GM03348 (cell line): ENCODE data around the gene FGF14.

Experiments used
- DNase-seq: peaks from one replicate; pipeline ENCODE4 v3.0.0; 2012; ENCODE audit warnings: low spot score

The FGF14 gene

GRCh38 chr13:102310691-102311418 lies 91.0 kb downstream of the FGF14 start:
- DNase-seq, result no peak

DNA sequence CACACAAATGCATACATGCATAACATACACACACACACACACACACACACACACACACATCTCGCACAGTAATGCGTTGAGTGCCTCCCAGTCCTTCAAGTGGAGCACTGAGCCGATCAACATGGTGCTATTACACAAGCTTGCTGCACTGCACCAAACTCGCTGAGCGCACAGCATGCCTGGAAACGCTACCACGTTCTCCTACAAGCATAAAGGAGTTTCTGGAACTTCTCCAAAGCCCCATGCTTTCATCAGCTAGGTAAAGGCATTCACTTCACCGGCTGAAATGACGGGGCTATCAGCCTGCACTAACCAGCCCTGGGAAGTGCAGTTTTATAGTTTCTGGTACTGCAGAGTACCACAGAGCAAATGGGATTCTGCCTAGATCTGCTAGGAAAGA lies 92.7 kb downstream of the FGF14 start:
- DNase-seq, result no peak

GRCh38 chr13:102302534-102302933 lies 99.3 kb downstream of the FGF14 start:
- DNase-seq, result no peak

DNA sequence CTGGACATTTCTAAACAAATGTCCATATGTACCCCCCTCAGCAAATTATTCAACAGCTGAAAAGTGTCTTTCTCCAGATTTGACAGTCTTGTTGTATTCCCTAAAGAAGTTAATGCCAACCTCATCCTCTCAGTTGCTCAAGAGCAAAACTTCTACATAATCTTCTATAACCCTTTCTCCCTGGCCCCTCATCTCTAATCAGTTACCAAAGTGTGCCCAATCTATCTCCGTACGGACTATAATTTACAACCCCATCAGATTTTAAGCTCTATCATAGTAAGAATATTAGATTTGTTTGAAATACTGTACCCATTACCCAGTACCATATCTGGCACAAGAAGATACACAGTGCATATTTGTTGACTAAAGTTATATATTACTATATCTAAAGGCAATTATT lies 101.5 kb downstream of the FGF14 start:
- DNase-seq, result no peak

DNA sequence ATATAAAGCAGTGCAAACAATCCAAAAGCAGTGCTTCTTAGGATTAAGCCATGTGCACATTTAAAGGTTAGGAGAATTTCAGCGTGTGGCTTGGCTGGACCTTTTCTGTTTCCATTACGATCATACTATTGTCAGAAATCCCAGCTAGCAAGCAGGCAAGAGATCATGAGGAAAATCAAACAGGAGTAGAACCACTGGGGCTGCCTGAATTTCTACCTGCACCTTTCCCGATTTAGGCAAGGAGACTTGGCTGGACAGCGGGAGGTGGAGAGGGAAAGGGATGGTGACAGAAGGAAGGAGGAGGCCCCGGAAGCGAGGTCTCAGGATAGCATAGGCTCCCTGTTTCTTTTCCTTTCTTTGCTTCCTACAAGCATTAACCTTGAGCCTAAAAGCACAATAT lies 102.5 kb downstream of the FGF14 start:
- DNase-seq, result no peak

DNA sequence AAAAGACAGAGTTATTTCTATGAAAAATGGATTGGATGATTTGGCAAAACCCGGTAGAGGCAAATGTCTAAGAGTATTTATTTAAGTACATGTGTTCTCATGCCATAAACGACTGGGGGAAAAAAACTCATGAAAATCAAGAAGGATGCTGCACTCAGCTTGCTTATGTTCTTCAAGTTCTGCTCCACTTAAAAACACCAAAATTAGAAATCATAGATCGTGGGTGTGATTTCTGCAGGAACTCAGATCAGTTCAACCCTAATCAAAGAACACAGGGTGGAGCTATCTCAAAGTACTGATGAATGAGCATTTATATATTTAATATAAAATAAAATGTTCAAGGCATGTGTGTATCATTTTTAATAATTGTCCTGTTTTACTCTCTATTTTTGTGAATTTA lies 103.8 kb downstream of the FGF14 start:
- no peak for DNase-seq

- DNase-seq, result no peak
Measured at GRCh38 chr13:102295316-102296048, 106.4 kb downstream of the FGF14 start.

DNA sequence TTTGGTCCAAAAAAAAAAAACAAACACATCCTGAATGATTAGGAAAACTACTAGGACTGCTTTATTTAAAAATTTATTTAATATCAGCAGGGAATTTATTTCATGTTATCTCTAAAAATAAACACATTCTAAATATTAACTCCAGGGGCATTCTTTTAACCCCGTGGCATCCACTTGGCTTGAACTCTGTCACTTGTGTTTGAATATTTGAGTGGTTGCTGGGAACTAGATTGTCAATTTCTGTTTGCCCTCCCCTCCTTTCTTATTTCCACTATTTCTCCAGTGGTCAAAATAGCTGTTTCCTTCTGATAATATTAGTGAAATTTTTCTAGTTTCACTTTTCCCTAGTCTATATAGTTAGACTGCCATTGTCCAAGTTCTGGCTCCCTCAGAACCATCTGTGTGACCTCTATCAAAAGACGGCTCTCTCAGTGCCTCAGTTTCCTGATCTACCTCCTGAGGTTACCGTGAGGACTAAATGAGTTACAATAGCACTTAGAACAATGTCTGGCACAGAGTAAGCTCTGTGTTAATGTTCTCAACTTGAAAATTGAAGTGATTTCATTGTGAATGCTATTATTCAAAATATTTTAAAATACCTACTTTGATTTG lies 107.3 kb downstream of the FGF14 start:
- no peak for DNase-seq

- DNase-seq, result no peak
Measured at GRCh38 chr13:102293723-102294122, 108.1 kb downstream of the FGF14 start.

DNA sequence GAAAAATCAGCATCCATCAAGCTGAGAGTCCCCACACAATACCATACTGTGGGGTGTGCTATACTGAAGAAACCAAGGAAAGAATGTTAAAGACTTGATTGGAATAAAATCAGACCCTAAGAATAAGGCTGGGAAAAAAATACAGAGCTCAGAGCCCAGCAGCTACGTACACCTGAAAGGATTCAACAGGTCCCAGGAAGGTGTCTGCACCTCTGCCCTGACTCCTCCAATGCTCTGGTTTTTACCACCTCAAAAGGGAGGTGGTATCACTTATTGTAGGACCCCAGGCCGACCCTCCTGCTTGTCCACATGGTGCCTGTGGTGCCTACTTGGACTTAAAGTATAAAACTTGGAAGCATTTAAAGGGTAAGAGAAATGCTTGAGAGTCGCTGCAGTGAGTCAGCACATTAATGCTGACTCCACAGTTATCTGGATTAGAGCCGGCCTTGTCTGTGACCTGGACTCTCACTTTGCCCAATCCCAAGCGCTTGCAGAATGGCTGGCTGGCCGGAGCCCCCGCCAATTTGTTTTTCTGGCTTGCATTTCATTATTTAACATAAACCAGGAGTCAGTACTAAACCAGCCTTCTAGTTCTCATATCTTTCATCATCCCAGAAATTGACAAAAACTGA lies 110.1 kb downstream of the FGF14 start:
- DNase-seq, result no peak

GRCh38 chr13:102289606-102290005 lies 112.2 kb downstream of the FGF14 start:
- DNase-seq, result no peak

DNA sequence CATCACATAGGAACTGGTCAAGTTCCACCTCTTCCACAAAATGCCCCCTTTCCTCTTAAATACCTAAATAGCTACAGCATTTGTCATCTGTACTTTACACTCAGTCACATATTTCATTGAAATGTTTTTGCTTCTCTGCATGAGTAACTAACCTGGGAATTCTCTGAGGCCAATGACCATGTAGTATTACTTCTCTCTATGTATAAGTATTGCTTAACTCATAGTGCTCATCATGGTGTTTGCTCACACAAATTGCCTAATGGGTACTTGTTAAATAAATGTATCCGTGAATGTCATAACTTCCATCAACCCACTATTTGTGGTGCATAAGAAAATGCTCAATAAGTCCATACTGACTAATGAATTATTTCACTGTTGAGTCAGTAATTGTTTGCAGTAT lies 115.5 kb downstream of the FGF14 start:
- DNase-seq, result peak; percentile 9

GRCh38 chr13:102280366-102280765 lies 121.5 kb downstream of the FGF14 start:
- DNase-seq, result no peak

GRCh38 chr13:102277286-102277685 lies 124.6 kb downstream of the FGF14 start:
- DNase-seq, result no peak

DNA sequence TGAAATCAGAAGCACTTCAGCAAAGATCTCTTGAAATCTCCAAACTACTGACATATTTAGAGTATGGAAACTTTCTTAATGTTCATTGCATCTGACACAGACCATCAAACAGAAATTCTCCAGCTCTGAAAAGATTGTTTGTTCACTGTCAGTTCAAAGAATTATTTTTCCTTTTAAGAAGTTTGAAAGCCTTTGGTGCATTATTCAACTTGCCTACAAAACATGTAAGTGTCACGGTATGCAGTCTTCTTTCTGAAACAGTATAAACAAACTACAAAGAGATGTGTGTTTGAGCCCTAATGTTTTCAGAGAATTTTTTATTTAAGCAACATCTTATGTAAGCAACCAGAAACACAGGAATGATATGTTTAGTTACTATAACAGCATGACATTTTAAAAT lies 125.4 kb downstream of the FGF14 start:
- no peak for DNase-seq

DNA sequence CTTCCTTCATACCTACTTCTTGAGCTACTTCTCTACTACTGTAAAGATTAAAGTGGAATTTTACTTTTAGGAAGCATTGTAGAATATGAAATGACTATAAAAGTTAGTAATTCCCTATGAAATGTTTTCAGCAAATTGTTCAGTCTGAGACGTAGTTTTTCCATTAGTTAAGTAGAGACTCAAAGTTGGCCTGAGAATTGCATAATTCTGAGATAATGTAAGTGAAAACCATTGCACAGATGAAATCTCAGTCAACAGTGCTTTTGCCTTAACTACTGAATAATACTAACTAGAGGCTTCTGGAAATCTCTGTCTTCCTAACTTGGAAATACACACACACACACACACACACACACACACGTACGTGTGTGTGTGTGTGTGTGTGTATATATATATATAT lies 125.9 kb downstream of the FGF14 start:
- no peak for DNase-seq

DNA sequence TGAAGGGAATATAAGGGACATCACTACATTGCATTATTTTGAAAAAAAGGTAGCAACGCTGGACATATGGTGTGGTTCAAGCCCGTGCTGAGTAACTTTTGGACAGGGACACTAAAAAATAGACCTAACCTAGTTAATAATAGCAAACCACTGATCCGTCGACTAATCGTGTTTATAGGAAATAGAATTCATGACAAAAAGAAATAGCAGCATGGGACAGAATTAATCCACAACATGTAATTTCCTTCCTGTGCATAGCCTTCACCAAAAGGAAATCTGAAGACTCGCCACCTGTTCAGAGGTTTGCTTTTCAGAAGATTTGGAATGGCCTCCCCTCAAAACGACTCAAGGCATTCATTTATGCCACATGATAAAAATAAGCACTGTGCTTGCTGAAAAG lies 128.7 kb downstream of the FGF14 start:
- no peak for DNase-seq

DNA sequence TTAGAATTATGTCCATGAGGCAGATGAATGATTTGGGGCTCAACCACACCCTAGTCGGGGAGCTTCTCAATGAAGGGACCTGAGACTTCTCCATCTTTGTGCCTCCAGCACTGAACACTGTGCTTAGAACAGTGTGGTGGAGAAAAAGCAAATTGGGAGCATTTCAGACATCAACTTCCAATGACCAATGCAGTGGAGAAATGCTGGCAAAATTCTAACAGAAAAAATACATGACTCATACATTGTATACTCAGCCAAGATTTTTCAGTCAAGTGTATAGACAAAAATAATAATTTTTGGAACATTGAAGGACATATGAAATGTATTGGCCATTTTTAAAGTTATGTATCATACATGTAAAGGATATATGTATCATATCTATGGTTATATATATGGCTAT lies 134.7 kb downstream of the FGF14 start:
- DNase-seq, result no peak

DNA sequence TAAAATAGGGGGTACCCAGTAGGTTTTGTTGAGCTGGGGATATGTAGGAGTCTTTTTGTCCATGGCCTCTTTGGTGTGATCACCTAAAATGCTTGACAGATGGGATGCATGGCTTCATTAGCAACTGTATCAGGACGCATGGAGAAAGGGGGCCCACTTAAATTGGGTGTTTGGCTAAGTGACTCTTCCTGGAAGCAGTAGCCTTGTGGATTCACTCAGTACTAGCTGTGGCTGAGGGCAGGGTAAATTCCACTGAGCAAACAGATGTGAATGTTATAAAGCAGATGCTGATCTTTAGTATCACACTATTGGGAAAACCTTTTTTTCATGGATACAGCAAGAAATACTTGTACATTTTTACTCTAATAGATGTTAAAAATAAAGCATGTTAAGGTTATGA lies 140.0 kb downstream of the FGF14 start:
- no peak for DNase-seq

DNA sequence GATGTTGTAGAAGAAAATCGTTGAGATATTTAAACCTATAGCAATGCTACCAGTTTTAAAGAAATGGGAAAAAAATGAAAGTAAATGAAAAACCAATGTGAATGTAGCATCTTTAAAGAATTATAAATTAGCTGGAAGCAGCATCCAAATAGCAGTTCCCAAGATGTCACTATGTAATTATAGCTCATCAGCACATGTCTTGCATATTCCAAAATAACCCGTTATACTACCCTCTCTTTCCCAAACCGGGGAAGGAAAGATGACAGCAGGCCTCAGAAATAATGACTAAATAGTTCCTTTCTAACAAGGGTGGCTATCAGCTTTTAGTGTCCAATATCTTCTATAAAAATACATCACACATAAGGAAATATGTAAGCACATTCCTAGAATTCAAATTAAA lies 140.5 kb downstream of the FGF14 start:
- no peak for DNase-seq

DNA sequence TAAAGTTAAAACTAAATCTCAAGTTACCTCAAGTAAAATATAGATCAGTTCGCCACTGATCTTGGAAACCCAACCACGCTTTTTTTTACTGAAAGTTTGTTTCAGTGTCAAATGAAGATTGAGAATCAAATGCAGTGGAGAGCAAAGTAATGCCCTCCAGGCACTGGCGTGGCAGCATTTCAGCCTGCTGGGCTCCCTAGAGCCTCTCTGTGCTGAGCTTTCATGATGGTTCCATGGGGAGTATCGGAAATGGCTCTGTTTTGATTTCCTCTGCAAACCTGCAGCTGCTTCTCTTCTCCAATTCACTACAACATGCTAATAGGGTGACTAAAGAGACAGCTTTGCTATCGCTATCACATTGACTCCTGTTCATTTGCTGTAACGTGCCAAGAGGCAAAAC lies 141.6 kb downstream of the FGF14 start:
- DNase-seq, result no peak

GRCh38 chr13:102255409-102255808 lies 146.4 kb downstream of the FGF14 start:
- DNase-seq, result no peak

DNA sequence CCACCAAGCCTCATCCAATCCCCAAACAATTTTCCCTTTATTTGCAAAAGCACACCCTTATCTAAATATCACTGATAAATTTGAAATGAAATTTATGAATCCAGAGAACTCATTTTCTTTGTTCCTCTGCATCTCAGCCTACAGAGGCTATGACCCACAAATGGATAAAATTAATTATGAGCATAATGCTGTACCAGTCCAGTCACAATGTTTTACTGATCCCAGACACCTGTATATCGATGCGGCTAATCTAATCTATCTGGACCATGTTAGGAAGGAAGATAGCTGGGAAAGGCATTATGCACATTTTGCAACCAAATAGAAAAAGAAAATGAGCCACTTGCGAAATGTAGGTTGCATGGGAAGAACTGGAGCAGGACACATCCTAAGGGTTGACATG lies 150.0 kb downstream of the FGF14 start:
- no peak for DNase-seq
